ENCODE results near the gene ESR1.
"Not testable (repeated sequence)": the region's sequence is repeated elsewhere in the genome, so short reads cannot be mapped to it uniquely, and the experiment has no call there.

The ESR1 gene

DNA sequence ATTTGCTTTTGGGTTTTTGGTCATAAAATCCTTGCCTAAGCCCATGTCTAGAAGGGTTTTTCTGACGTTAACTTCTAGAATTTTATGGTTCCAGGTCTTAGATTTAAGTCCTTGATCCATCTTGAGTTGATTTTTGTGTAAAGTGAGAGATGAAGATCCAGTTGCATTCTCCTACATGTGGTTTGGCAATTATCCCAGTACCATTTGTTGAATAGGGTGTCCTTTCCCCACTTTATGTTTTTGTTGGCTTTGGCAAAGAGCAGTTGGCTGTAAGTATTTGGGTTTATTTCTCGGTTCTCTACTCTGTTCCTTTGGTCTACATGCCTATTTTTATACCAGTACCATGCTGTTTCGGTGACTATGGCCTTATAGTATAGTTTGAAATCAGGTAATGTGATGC is 86.9 kb downstream of the ESR1 start:
- DNase-seq (ENCODE audit: low spot score) = not testable (repeated sequence)

DNA sequence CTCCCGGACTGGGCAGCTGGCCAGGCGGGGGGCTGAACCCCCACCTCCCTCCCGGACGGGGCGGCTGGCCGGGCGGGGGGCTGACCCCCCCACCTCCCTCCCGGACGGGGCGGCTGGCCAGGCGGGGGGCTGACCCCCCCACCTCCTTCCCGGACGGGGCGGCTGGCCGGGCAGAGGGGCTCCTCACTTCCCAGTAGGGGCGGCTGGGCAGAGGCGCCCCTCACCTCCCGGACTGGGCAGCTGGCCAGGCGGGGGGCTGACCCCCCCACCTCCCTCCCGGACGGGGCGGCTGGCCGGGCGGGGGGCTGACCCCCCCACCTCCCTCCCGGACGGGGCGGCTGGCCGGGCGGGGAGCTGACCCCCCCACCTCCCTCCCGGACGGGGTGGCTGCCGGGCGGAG is 91.7 kb downstream of the ESR1 start:
- DNase-seq (ENCODE audit: low spot score) = not testable (repeated sequence)

DNA sequence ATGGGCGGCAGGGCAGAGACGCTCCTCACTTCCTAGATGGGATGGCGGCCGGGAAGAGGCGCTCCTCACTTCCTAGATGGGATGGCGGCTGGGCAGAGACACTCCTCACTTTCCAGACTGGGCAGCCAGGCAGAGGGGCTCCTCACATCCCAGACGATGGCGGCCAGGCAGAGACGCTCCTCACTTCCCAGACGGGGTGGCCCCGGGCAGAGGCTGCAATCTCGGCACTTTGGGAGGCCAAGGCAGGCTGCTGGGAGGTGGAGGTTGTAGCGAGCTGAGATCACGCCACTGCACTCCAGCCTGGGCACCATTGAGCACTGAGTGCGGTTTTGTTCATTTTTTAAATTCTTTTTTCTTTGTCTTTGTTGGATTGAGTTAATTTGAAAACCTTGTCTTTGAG is 92.3 kb downstream of the ESR1 start:
- not testable (repeated sequence) for DNase-seq (ENCODE audit: low spot score)

DNA sequence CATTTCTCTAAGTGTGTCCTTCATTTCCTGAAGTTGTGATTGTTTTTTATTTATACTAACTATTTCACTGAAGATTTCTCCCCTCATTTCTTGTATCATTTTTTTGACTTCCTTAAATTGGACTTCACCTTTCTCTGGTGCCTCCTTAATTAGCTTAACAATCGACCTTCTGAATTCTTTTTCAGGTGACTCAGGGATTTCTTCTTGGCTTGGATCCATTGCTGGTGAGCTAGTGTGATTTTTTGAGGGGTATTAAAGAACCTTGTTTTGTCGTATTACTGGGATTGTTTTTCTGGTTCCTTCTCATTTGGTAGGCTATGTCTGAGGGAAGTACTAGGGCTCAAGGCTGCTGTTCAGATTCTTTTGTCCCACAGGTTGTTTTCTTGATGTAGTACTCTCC is 92.8 kb downstream of the ESR1 start:
- no peak for DNase-seq (ENCODE audit: low spot score)

DNA sequence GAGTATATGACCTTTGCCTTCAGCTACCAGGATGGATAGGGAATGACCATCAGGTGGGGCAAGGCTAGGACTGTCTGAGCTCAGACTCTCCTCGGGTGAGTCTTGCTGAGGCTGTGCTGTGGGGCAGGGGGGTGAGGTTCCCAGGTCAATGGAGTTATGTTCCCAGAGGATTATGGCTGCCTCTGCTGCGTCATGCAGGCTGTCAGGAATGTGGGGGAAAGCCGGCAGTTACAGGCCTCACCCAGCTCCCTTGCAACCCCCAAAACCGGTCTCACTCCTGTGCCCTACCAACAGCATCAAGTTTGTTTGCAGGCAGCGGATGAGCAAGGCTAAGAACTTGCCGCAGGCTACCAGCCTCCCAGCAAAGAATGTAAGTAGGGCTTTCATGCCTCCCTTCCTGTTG is 93.5 kb downstream of the ESR1 start:
- no peak for DNase-seq (ENCODE audit: low spot score)

DNA sequence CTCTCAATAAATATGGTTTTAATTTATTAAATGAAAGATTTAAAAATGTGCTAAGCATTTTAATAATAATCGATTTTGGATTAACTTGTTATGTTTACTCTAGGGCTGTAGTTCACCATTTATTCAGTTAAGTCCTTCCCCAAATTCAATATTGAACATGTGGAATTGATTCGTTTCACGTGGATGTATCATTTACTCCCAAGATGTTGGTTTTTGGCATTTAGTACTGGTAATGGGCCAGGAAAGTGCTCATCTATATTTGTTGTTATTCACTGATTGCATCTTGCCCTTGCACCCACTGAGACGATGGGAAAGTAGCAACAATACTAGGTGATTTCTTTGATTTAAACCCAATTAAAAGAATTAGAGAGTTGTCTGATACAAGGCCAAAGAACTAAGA is 97.1 kb downstream of the ESR1 start:
- DNase-seq (ENCODE audit: low spot score) = no peak

DNA sequence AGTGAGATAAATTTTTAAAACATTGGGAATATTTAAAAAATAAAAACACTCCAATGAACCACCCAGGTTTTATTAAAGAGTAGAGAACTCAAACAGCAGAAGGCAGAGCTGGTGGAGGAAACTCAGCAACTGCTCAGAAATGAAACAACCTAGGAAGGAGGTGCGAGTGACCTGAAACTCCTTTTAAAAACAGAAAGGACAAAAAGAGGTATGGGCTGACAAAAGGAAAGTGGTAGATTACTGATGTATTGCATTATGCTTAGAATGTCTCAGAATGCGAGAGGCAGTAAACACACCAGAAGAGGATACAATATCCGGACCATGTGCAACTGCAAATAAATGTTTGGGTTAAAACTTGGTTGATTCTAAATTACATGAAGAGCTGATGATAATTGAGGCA is 97.6 kb downstream of the ESR1 start:
- DNase-seq (ENCODE audit: low spot score) = no peak

DNA sequence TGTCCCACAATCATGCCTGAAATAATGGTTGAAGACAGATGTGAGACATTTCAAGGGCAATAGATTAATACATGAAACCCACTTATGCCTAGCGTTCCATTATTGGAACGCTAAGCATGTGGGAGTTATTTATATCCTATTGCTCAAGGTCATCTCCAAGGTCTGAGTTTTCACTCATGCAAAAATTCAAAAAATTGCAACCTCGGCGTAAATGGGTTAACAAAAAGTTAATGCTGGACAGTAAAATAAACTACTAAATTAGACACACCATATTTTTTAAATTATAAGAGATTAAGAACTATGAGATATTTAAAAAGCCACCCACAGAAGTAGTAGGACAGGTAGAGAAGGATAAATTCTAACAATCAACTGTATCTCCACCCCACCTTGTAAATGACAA is 98.4 kb downstream of the ESR1 start:
- no peak for DNase-seq (ENCODE audit: low spot score)

DNA sequence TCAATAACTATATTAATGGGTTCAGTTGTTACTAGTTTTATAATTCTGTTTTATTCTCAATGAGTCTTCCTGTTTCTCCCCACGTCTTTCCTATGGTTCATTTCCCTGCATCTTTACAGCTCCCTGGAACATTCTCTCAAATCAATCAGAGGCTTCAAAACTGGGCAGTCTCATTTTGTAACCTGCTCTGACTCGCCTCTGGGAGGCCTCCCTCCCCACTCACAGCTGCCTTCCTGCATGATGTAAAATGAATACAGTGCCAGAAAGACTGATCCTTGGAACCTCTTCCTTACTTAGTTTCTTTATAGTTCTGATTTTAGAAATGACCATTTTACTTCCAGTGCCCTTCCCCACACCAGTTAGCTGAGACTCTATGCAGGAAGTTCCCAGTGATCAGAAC is 103.9 kb downstream of the ESR1 start:
- DNase-seq (ENCODE audit: low spot score) = no peak

DNA sequence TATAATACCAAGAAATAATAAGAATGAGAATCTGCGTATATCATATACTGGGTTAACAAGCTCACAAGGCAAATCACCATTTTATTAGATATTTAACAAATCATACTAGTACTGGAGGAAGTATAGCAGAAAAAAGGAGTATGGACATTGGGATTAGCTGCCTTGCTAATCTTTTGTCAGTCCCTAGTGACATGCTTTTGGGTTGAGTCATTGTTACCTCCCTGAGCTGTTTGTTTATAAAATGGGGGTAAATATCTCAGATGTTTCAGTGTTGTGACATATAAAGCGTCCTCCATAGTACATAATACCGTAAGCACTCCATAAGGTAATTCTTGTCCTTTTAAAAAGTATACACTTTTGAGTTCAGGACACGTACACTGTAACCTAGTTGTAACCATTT is 107.0 kb downstream of the ESR1 start:
- no peak for DNase-seq (ENCODE audit: low spot score)

DNA sequence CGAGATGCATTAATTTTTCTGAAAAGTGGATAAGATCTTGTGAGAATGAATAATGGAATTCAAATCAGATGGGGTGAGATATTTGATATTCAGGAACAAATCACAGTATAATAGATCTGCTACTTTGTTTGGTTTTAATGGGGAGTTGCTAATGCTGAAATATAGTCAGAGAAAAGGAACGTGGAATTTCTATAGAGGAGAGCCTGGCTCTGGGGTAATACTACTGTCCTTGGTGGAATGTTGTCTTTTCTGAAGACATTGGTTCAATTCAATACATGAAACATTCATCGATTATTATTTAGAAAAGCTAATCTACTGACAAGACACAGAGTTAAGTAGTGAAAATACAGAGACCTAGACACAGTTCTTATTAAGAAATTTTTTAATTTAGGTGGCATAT is 108.6 kb downstream of the ESR1 start:
- DNase-seq (ENCODE audit: low spot score) = no peak

DNA sequence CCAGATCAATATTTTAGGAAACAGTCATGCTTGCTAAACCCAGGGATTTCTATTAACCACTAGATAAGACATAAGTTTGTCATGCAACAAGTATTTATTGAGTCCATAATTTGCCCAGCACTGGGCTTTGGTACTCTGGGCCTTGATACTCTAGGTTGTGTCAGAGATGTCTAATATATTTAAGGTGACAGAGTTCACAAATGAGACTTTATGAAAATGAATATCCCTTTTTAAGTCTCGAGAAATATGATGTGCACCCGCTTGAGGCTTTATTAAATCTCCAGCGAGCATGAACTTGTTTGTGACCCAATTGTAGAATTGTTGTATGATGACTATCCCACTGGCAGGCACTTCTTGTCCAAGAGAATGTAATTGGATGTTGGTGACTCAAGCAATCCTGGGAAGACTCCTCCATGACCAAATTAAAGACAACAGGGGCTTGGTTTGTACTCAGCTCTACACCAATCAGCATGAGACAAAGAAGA is 109.2 kb downstream of the ESR1 start:
- DNase-seq (ENCODE audit: low spot score) = no peak

DNA sequence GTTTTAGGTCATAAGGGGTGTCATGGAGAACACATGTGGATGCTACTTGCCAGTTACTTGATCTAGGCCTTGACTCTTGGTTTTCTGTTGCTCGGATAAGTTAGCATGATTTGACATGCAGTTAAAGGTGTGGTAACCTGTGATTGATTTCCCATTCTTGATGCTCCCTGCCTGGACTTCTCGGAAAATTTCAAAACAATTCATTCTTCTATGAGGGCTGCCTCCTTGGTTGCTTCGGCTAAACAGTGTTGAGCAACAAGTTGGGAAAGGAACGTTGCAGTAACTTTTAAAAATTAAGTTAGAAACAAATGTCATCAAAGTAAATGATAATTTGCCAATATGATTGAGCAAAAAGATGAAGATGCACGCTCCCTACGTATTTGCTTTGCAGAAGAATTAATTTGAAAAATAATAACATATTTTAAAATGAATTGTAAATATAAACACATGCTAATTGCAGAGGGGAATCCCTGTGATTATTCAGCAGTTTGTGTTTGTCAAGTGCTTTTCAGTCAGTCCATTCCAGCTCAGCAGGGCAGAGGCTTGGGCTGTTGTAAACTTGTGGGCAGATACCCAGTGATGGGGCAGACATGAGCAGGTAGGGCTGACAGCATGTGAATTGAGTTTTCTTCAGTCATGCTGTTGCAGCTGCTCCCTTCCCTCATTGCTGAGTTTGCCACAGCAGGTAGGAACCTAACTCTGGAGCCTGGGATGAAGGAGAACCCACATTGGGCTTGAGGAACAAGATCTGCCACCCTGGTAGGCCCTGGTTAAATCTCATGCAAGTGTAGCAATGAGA is 110.2 kb downstream of the ESR1 start:
- DNase-seq (ENCODE audit: low spot score) = no peak

DNA sequence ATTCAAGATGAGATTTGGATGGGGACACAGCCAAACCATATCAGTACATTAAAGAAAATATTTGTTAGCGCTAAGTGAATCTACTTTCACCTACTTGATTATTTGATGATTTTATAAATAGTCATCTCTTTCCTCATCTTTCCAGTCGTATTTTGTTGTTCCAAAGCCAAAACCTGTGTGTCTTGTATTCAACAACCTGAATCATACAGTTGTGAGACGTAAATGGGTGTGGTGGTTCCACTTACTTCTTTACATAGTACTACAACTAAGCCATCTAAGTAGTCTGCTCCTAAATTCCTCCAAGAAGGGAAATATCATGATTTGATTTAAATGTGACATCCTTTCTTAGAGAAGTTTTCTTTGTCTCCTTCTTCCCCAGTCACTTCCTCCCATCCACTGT is 132.8 kb downstream of the ESR1 start:
- no peak for DNase-seq (ENCODE audit: low spot score)

DNA sequence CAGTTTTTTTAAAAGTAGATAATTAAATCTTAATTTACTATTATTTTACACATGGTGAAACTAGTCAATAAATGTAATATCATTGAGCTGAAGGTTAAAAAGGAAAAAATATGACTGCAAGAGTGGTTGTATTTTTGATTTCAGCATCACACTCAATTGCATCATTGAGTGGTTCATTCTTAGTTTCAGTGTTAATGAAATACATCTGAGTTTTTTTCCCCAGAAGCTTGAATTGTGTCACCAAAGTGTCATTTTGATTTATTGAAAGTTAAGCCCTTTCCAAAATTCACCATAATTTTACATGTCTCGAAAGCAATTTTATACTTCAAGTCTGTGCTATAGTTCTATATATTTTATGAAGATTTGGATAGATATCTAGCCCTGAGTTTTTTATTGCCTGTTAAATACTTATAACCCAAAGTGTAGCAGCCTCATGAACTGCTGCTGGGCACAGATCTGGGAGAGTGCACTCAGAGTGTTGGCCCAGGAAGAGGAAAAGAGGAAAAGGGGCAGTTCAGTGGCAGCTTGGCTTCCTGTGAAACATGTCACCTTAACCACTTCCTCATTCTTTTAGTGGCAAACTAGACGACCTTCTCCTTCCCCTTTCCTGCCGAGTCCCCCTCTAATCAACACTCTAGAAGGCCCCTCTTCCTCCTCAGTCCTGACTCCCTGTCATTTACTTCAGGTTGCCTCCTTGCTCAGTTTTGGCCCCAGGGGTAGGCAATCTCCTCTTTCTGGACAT is 140.7 kb downstream of the ESR1 start:
- no peak for DNase-seq (ENCODE audit: low spot score)

DNA sequence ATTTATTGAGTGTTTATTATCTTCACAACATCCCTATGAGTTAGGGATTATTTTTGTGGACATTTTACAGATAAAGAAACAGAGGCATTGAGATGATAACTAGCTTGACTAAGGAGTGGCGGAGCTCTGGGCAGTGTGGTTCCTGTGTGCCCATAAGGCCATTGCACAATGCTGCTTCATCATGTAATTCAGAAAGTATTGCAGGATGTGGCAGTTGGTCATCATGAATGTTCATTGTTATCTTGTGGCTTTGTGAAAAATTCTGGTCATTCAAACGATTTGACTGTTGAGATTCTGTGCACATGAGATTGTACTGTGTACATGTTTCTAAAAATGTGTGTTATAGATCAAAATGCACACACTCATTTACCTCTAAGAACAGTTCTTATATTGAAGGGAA is 150.8 kb downstream of the ESR1 start:
- DNase-seq (ENCODE audit: low spot score) = no peak

DNA sequence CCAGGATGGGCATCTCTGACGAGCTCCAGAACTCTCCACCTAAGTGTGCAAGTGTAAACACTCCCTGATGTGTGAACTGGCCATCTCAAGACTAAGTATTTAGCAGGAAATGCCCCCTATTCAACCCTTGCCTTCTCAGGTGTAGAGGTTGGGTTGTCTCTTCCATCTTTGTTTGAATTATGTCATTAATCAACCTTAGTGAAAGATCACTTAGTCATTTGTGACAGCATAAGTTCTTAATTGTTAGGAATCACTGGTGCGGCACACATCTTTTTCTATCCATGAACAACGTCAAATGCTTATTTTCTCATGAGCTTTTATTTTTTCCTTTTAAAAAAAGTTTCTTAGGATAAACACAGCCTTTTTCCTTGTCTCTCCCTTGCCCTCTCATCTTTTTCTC is 151.6 kb downstream of the ESR1 start:
- DNase-seq (ENCODE audit: low spot score) = no peak

DNA sequence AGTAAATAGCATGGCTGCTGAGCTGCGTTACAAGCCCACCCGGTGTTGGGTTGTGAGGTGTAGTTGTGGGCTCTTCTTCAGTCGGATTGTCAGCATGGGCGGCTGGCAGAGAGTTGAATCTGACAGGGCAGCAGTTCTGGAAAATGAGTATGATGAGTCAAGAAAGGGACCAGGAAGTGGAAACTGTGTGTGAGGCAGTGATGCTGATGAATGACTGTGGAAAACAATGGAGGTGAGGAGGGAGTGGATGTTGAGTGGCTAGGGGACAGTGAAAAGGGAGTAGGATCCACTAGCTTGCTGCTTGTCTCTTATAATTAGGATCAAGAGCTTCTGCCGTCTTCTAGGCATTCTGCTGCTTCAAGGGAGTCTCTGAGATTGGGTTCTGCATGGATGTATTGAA is 154.3 kb downstream of the ESR1 start:
- DNase-seq (ENCODE audit: low spot score) = no peak

DNA sequence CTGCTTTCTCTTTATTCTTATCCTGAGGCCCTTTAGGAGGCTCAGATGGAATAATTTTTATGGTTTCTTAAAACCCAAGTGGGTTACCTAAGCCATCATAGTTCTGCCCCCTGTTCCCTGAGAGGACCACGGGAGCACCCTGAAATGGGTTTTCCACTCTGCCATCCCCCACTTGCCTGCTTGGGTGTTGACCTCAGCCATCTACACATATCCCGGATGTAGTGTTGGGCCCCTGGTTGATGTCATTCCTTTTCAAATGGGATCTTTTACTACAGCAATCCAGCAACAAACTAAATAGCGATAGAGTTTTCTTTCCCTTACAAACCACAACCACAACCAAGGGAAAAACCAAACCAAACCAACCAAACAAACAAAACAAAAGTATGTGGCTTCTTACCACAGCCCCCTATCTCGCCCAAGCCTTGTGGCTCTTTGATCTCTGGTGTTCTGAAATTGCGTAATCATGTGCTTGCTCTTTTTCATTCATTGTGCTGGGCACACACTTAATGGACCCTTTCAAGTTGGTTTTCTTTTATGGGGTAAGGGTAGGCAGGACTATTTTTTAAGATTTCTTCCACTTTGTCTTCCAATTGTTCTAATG is 154.9 kb downstream of the ESR1 start:
- DNase-seq (ENCODE audit: low spot score) = no peak

DNA sequence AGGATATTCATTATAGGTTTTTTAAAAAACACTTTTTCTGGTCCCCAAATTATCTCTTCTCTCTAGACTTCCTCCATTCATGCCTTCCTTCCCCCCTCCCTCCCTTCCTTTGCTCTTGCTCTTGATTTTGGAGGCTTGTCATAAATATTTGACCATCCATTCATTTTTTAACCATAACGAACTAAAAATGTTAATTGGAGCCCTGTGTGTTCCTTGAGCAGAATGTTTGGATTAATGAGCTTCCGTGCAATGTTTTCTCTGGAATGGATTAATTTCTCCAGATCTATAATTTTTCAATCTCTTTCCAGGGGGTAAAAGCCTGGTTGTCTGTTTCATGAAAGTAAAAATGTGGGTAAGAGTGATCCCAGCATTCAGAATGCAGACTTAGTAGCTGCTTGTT is 155.5 kb downstream of the ESR1 start:
- no peak for DNase-seq (ENCODE audit: low spot score)

DNA sequence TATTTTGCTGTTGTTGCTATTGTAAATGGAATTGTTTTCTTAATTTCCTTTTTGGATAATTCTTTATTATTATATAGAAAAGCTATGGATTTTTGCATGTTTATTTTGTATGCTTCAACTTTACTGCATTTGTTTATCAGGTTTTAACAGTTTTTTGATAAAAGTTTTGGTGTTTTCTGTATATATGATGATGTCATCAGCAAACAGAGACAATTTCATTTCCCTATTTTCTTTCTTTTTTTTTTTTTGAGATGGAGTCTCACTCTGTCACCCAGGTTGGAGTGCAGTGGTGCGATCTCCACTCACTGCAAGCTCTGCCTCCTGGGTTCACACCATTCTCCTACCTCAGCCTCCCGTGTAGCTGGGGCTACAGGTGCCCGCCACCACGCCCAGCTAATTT is 156.9 kb downstream of the ESR1 start:
- DNase-seq (ENCODE audit: low spot score) = not testable (repeated sequence)

DNA sequence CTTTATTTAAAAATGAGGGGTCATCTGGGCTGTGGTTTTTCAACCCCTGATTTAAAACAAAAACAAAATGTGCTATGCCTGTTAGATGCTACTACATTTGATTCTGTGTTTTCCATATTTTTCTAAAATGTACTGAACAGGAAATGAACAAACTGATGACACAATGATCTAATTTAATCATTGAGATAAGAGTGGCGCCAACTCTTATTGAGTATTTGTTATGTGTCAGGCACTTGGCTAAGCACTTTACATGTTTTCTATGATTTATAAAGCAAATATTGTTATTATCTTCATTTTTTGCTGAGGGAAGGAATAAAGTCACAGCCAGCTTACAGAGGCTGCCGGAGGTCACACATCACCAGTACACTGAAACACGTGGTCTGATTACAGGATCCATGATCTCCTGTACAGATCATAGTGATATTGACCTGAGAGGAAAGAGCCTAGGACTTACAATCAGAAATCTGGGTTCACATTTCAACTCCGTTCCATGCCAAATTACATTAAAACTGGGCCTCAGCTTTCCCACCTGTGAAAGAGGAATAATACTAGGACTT is 166.7 kb downstream of the ESR1 start:
- DNase-seq (ENCODE audit: low spot score) = no peak

DNA sequence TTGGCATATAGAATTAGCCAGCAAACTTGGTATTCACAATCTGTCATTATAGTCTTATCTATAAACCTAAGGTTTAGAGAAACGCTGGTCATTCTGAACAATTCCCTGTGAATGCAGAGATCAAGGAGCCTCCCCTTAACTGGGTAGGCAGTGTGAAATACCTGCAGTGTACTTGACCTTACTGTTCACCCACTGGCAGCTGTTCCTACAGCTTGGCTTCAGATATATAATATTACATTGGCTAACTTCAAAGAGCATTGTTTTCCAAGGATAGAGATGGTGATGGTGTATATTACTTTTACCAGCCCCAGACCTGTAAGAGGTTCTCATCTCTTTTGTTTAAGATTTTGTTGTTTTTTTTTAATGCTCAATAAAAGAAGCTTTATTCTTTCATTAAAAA is 168.3 kb downstream of the ESR1 start:
- no peak for DNase-seq (ENCODE audit: low spot score)

Measured in D341Med (cell line).